IPS DF 6.9 (cell line): ENCODE data around the gene MYOCOS.

Experiments
- DNase-seq: peaks from one replicate; pipeline ENCODE4 v3.0.0-alpha.2; 2013; ENCODE audit warnings: low read depth, low spot score
- H3K27ac ChIP-seq: one replicate; pipeline ENCODE4 v1.5.1; 2013; ENCODE audit warnings: low read length, control low read depth
- H3K27me3 ChIP-seq: 2 replicates; pipeline ENCODE4 v1.6.1; 2013; ENCODE audit warnings: mild to moderate bottlenecking, low read length; ENCODE audit not compliant: control insufficient read depth, insufficient read depth
- H3K36me3 ChIP-seq: 2 replicates; pipeline ENCODE4 v1.6.1; 2013; ENCODE audit warnings: low read length; ENCODE audit not compliant: control insufficient read depth, insufficient read depth
- H3K4me1 ChIP-seq: 2 replicates; pipeline ENCODE4 v1.6.1; 2013; ENCODE audit warnings: low read length; ENCODE audit not compliant: control insufficient read depth, insufficient read depth
- H3K4me3 ChIP-seq: 2 replicates; pipeline ENCODE4 v1.5.1; 2013; ENCODE audit warnings: mild to moderate bottlenecking, low read length
- H3K9me3 ChIP-seq: 2 replicates; pipeline ENCODE4 v1.6.1; 2013; ENCODE audit warnings: low read length, inconsistent platforms; ENCODE audit not compliant: control insufficient read depth, insufficient read depth
- WGBS: extraction: QIAGEN DNeasy Blood & Tissue Kit; methylation state at CpG from one replicate; pipeline ENCODE4 v1.1.7; 2013; ENCODE audit warnings: mixed read lengths, missing lambda C conversion rate; ENCODE audit not compliant: insufficient read length, insufficient coverage; 5-methylcytosine and 5-hydroxymethylcytosine counted together

The MYOCOS gene, protein sequence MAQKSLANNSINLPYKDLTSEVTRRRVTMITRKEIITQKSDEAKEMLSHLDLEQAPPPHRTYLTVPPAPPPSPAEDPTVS

DNA sequence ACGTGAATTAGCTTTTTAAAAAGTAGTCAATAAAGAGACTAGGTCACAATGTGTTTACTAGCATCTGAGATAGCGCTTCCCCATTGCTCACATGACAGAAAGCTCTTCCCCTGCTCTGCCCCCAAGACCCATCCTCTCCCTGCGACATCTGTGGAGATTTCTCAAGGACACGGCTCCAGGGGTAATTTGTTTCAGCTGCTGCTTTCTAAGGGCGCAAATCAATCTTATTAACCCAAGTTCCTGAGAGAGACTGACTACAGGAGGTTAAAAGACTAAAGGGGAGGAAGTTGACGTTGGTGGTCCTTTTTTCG is at the start of gene MYOCOS:
TSS of gene MYOCOS (plus strand) at position 92 of the 311 bp plus-strand sequence. CDS start 1,641 bp downstream, outside the sequence.
- WGBS: no CpG with 5 or more reads among the region's 7 CpGs
- no peak for DNase-seq
- H3K27me3 ChIP-seq: no peaks in the 10 kb centered on the region
- no peaks in the 10 kb centered on the region for H3K9me3 ChIP-seq
- H3K4me3 ChIP-seq: no peak within 1 kb of the TSS
- H3K4me1 ChIP-seq: no peaks in the 10 kb centered on the region
- no peaks in the 10 kb centered on the region for H3K36me3 ChIP-seq
- H3K27ac ChIP-seq: no peak within 1 kb of the TSS

DNA sequence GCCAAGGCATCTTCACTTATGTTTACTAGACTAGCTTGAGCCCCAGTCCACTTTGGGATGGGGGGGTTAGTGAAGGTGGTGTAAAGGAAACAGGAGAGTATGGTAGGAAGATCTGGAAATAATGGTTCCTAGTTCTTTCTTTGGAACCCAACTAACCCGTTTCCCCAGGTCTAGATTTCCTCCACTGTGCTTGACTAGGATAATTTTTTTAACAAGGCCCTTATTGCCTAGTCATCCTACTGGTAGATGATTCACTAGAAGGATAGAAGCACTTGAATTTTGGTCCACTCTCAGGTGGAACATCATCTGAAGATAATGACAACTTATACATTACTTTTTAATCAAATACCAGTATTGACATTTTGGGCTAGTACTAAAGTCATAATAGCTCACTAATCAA is 45.9 kb upstream of the MYOCOS start:
- H3K27me3 ChIP-seq: no peaks in the 10 kb centered on the region
- no peak overlapping the region for H3K4me3 ChIP-seq
- no peak overlapping the region for H3K27ac ChIP-seq
- H3K4me1 ChIP-seq: no peaks in the 10 kb centered on the region
- no peak for DNase-seq
- no peaks in the 10 kb centered on the region for H3K9me3 ChIP-seq
- WGBS: no CpG with 5 or more reads among the region's 1 CpG
- peaks cover 4% of the 10 kb centered on the region; the same call in 1 of the 2 replicates for H3K36me3 ChIP-seq

DNA sequence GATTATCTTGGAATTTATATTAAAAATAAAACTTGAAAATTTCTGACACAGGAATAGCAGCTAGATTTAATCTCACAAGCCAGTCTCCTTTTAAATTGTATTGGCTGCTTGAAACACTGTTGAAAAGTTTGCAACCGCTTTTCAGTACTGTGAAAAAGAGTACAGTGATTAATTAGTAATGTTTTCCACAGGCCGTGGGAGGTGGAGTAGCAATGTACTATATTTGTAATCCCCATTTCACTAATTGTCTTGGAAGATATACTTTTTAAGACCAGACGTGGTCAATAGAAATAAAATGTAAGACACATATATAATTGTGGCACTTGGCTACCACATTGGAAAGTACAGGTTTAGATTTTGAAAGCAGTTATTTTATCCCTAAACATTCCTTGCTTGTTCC is 40.8 kb upstream of the MYOCOS start:
- H3K27ac ChIP-seq: no peak overlapping the region
- no peaks in the 10 kb centered on the region for H3K4me1 ChIP-seq
- H3K36me3 ChIP-seq: peaks cover 15% of the 10 kb centered on the region; the same call in 1 of the 2 replicates
- H3K27me3 ChIP-seq: no peaks in the 10 kb centered on the region
- WGBS: no CpG with 5 or more reads among the region's 3 CpGs
- no peak for DNase-seq
- H3K4me3 ChIP-seq: no peak overlapping the region
- no peaks in the 10 kb centered on the region for H3K9me3 ChIP-seq

DNA sequence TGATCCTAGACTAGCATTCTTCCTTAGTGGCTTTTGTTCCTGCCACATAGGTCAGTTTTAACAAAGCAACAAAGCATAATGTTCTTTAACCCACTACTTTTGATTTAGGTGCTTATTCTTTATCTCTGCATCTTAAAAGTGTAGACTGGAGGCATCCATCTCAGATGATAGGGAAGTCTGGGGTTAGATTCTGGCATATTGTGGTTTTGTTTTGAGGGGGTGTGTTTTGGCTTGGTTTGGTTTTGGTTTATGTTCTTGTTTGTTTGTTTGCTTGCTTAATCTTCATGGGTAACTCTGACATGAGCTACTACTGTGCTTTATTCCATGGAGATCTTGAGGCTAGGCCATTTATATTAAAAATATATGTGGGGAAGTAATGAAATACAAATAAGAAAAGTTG is 40.3 kb upstream of the MYOCOS start:
- H3K4me3 ChIP-seq: no peak overlapping the region
- DNase-seq: no peak
- H3K9me3 ChIP-seq: no peaks in the 10 kb centered on the region
- no peaks in the 10 kb centered on the region for H3K4me1 ChIP-seq
- peaks cover 15% of the 10 kb centered on the region; the same call in 1 of the 2 replicates for H3K36me3 ChIP-seq
- H3K27me3 ChIP-seq: no peaks in the 10 kb centered on the region
- no peak overlapping the region for H3K27ac ChIP-seq

DNA sequence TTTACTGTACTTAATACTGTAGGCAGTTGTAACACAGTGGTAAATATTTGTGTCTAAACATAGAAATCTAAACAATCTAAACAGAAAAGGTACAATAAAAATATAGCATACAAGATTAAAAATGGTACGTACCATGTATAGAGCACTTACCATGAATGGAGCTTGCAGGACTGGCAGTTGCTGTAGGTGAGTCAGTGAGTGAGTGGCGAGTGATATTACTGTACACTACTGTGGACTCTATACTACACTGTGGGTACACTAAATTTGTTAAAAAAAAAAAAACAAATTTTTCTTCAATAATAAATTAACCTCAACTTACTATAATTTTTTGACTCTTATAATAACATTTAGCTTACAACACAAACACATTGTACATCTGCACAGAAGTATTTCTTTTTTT is 39.5 kb upstream of the MYOCOS start:
- Histone ChIP-seq H3K27ac (no peak overlapping the region), H3K36me3 (peaks cover 18% of the 10 kb centered on the region; the same call in 1 of the 2 replicates), H3K4me1 (no peaks in the 10 kb centered on the region), H3K4me3 (no peak overlapping the region), H3K27me3 (no peaks in the 10 kb centered on the region), H3K9me3 (no peaks in the 10 kb centered on the region)
- no peak for DNase-seq
- no CpG with 5 or more reads among the region's 2 CpGs for whole genome bisulfite sequencing

DNA sequence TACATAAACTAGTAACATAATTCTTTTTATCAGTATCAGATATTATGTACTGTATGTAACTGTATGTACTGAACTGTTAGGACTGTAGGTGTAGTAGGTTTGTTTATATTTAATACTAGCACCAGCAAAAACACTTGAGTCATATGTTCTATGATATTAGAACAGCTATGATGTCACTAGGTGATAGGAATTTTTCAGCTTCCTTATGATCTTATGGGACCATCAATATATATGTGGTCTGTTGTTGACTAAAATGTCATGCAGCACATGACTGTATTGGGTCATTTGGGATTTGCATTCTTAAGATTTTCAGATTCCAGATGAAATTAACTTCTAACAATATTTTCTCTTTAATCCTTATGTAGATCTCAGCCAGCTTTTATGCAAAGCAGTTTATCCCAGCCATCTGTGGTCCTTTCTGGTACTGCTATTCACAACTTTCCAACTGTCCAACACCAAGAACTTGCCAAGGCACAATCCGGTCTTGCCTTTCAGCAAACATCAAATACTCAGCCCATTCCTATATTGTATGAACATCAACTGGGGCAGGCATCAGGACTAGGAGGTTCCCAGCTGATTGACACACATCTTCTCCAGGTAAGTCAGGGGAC is 38.3 kb upstream of the MYOCOS start:
- no peaks in the 10 kb centered on the region for H3K4me1 ChIP-seq
- peaks cover 16% of the 10 kb centered on the region; the same call in 1 of the 2 replicates for H3K36me3 ChIP-seq
- DNase-seq: no peak
- H3K9me3 ChIP-seq: no peaks in the 10 kb centered on the region
- no peaks in the 10 kb centered on the region for H3K27me3 ChIP-seq
- no peak overlapping the region for H3K27ac ChIP-seq
- WGBS: no CpG with 5 or more reads among the region's 1 CpG
- no peak overlapping the region for H3K4me3 ChIP-seq

DNA sequence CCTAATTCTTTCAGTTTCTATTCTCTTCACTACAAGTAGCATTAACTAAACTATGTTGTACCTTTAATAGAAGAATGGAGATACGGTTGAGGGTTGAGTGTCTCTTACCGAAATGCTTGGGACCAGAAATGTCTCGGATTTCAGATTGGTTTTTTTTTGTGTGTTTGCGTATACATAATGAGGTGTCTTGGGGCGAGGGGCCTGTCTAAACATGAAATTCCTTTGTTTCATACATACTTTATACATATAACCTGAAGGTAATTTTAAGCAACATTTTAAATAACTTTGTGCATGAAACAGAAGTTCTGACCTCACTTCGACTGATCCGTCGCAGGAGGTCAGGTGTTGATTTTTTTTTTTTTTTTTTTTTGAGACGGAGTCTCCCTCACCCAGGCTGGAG is 36.3 kb upstream of the MYOCOS start:
- Histone ChIP-seq H3K27me3 (no peaks in the 10 kb centered on the region), H3K27ac (no peak overlapping the region), H3K4me3 (no peak overlapping the region), H3K4me1 (no peaks in the 10 kb centered on the region), H3K36me3 (peaks cover 19% of the 10 kb centered on the region; the same call in 1 of the 2 replicates), H3K9me3 (no peaks in the 10 kb centered on the region)
- no CpG with 5 or more reads among the region's 9 CpGs for WGBS
- no peak for DNase-seq

DNA sequence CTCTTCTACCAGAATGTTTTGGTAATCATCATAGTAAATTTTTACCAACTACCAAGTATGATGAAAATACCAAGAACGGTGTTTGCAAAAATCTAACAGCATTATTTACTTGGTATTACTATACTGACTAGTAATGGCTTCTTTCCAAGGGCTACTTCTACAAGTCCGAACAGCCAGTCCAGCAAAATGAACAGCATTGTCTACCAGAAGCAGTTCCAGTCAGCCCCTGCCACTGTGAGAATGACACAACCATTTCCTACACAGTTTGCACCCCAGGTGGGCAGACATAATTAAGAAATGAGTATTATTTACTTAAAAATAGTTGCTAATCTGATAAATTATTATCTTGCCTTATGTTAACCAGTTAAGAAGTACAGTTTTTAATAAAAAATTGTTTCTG is 33.8 kb upstream of the MYOCOS start:
- no peaks in the 10 kb centered on the region for H3K9me3 ChIP-seq
- peaks cover 25% of the 10 kb centered on the region; the same call in 1 of the 2 replicates for H3K36me3 ChIP-seq
- WGBS: no CpG with 5 or more reads among the region's 2 CpGs
- no peak overlapping the region for H3K27ac ChIP-seq
- no peaks in the 10 kb centered on the region for H3K4me1 ChIP-seq
- H3K4me3 ChIP-seq: no peak overlapping the region
- no peak for DNase-seq
- no peaks in the 10 kb centered on the region for H3K27me3 ChIP-seq

DNA sequence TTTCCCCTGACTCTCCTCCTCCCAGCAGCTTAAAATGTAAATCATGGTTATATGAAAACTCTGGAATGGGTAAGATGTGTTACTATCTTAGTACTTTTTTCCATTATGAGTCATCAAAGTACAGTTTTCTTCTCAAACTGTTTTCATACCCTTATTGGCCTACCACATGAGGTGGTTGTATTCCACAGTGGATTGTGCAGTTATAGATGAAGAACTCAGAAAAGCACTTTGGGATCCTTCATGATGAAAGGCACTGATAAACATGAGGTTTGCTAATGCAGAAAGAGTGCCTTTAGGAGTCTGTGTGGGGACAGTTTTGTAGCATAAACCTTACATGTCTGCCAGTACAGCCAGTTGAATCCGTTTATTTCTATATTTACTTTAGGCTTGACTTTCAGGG is 32.0 kb upstream of the MYOCOS start:
- Histone ChIP-seq H3K27ac (no peak overlapping the region), H3K36me3 (peaks cover 17% of the 10 kb centered on the region; the same call in 1 of the 2 replicates), H3K4me1 (no peaks in the 10 kb centered on the region), H3K9me3 (no peaks in the 10 kb centered on the region), H3K27me3 (no peaks in the 10 kb centered on the region), H3K4me3 (no peak overlapping the region)
- WGBS: no CpG with 5 or more reads among the region's 1 CpG
- DNase-seq: no peak

DNA sequence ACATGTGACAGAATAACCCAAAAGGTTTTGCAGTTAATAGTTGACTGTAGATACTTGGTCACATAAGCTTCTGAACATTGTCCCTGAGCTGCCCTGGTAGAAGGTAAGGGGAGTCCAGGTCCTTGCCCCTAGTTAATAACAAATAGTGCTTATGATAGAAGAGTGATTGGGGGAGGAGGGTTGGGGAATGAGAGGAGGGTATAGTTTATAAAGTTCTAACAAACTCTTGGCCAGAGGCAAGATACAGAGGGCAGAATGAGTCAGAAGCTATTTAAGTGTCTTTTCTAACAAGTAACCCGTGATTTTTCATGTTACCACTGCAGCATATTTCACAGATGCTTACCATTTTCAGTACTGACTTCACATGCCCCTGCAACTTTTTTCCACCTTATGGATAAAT is 26.7 kb upstream of the MYOCOS start:
- WGBS: no CpG with 5 or more reads among the region's 1 CpG
- Histone ChIP-seq H3K4me3 (no peak overlapping the region), H3K4me1 (no peaks in the 10 kb centered on the region), H3K9me3 (no peaks in the 10 kb centered on the region), H3K36me3 (peaks cover 8% of the 10 kb centered on the region; the same call in 1 of the 2 replicates), H3K27me3 (no peaks in the 10 kb centered on the region), H3K27ac (no peak overlapping the region)
- DNase-seq: no peak

DNA sequence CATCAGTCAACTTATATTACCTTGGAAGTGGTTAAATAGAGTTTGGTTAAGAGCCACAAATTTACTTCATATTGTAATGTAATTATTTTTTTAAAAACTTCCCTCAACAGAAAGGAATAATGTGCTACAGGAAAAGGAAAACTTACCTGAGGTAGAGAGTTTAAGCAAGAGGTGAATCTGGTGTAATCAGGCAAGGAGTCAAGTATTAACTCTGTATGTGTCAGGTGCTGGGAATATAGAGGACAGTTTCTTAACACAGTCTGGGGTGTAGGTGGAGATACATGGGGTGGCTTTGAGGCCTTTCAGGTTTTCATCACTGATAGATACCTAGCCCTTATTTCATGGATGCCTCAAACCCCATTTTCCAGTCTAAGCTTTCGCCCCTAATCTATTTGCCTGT is 25.9 kb upstream of the MYOCOS start:
- Histone ChIP-seq H3K36me3 (peaks cover 8% of the 10 kb centered on the region; the same call in 1 of the 2 replicates), H3K27ac (no peak overlapping the region), H3K9me3 (no peaks in the 10 kb centered on the region), H3K4me3 (no peak overlapping the region), H3K27me3 (no peaks in the 10 kb centered on the region), H3K4me1 (no peaks in the 10 kb centered on the region)
- WGBS: no CpG with 5 or more reads among the region's 1 CpG
- no peak for DNase-seq
